MCF 10A (cell line): ENCODE data around the gene SLC25A28. TPM values are rescaled to one million over a fixed set of nuclear protein-coding genes. Genes with fewer than 3 reads are reported as not detected.

Experiments
- BruUV-seq: library from RNA; stranded (reverse); fragments of 400-500 nt; replicated peaks from 2 replicates; lab custom pipeline; 2021; lab: Mats Ljungman, UMichigan
- CTCF ChIA-PET: fragments of 300-600 bp; sonication (Branson Sonifier 250); formaldehyde crosslinking; extraction: SDS; loops from one replicate; lab custom pipeline; 2021; ENCODE audit warnings: antibody characterized with exemption, inconsistent platforms; lab: Yijun Ruan, JAX
- POLR2A ChIA-PET: fragments of 300-600, 350-650 bp; sonication (Branson Sonifier 250); formaldehyde crosslinking; extraction: SDS; loops from one replicate; lab custom pipeline; 2020; ENCODE audit warnings: antibody characterized with exemption, inconsistent platforms; lab: Yijun Ruan, JAX
- DNase-seq: peaks from one replicate; pipeline ENCODE4 v3.0.0-alpha.2; 2018; ENCODE audit not compliant: unreplicated experiment
- H3K27ac Mint-ChIP-seq: one replicate; pipeline ENCODE4 v1.8.0; 2022; ENCODE audit warnings: mild to moderate bottlenecking, low read depth, mixed read lengths; ENCODE audit not compliant: unreplicated experiment
- H3K27me3 Mint-ChIP-seq: one replicate; pipeline ENCODE4 v1.8.0; 2022; ENCODE audit warnings: mixed read lengths; ENCODE audit not compliant: insufficient read depth, unreplicated experiment
- H3K36me3 Mint-ChIP-seq: one replicate; pipeline ENCODE4 v1.8.0; 2022; ENCODE audit warnings: mild to moderate bottlenecking, moderate library complexity, mixed read lengths; ENCODE audit not compliant: insufficient read depth, unreplicated experiment
- H3K4me1 Mint-ChIP-seq: one replicate; pipeline ENCODE4 v1.8.0; 2022; ENCODE audit warnings: mixed read lengths; ENCODE audit not compliant: insufficient read depth, unreplicated experiment
- H3K4me3 Mint-ChIP-seq: one replicate; pipeline ENCODE4 v1.8.0; 2022; ENCODE audit warnings: mild to moderate bottlenecking, moderate library complexity, mixed read lengths; ENCODE audit not compliant: unreplicated experiment
- H3K9me3 Mint-ChIP-seq: one replicate; pipeline ENCODE4 v1.8.0; 2022; ENCODE audit warnings: mixed read lengths; ENCODE audit not compliant: unreplicated experiment
- intact Hi-C: fragments of 100-400 bp; cut with micrococcal nuclease; formaldehyde crosslinking; loops from 2 replicates; pipeline ENCODE4 v1.14.1; 2022
- total RNA-seq: library from RNA; stranded (reverse); gene quantifications from 2 replicates; pipeline ENCODE4 v1.2.3, GENCODE V29; 2022
- TF ChIP-seq, protein P1 (sequence below): fragments of 200-600 bp; IDR thresholded peaks from one replicate; pipeline ENCODE4 v1.8.0; 2022; ENCODE audit warnings: antibody characterized with exemption, mild to moderate bottlenecking; ENCODE audit not compliant: unreplicated experiment

SLC25A28 gene
- total RNA-seq, 1 experiment from 2014 or later, result 46.3 TPM

DNA sequence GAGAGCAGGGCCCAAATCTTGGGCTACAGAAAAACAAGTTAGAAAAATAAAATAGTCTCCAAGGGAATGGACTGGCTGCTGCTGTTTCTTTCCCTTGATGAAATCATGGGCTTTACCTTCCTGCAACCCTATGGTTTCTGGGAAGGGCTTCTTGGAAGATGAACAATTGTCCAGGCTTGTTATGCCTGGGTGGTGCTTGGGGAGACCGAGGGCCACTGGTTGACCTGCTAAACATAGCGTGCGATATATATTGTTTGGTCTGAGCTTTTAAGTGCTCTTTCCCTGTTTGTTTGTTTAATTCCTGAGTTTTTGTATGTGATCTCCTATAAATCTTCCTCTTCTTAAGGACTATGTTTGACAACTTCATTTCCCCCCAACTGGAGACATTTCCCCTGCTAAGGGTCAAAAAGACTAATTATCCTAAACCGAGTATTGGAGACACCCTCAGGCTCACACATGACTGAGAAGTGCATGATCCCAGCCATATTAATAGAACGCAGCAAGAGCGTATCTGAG, 37.9 kb downstream of the SLC25A28 start:
- H3K4me1 Mint-ChIP-seq, result no peaks in the 10 kb centered on the region
- no peak overlapping the region for H3K4me3 Mint-ChIP-seq

DNA sequence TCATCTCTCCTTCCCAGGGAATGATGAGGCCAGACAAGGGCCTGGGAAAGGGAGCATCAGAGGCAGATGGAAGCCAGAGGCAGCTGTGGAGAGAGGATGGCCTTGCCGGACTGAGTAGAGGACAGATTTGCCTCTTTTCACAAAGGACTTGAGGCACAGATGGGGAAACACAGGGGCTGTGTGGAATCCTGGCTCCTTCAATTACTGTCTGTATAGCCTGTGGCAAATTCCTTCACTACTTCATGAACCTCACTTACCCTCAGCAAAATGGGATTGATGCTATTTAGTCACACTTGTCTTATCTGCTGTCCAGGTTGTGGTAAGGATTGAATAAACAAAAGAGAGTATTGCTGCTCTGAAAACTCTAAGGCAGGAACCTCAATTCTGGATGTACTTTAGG, 40.3 kb downstream of the SLC25A28 start:
- TF ChIP-seq, protein P1, sequence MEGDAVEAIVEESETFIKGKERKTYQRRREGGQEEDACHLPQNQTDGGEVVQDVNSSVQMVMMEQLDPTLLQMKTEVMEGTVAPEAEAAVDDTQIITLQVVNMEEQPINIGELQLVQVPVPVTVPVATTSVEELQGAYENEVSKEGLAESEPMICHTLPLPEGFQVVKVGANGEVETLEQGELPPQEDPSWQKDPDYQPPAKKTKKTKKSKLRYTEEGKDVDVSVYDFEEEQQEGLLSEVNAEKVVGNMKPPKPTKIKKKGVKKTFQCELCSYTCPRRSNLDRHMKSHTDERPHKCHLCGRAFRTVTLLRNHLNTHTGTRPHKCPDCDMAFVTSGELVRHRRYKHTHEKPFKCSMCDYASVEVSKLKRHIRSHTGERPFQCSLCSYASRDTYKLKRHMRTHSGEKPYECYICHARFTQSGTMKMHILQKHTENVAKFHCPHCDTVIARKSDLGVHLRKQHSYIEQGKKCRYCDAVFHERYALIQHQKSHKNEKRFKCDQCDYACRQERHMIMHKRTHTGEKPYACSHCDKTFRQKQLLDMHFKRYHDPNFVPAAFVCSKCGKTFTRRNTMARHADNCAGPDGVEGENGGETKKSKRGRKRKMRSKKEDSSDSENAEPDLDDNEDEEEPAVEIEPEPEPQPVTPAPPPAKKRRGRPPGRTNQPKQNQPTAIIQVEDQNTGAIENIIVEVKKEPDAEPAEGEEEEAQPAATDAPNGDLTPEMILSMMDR, result no peak
- Mint-ChIP-seq H3K36me3 (no peaks in the 10 kb centered on the region), H3K27me3 (peaks cover 26% of the 10 kb centered on the region), H3K4me1 (no peaks in the 10 kb centered on the region), H3K9me3 (no peaks in the 10 kb centered on the region), H3K27ac (no peak overlapping the region), H3K4me3 (no peak overlapping the region)
- POLR2A ChIA-PET, result no interaction called here
- no peak for DNase-seq
- intact Hi-C loops, result no loop called here
- no TSS peak for BruUV-seq
- CTCF ChIA-PET, result interaction anchor here (0.8 to 2.3 kb wide), 2 partner anchors 33 to 144 kb away, joined by 4 to 7 read pairs; no protein-coding TSS in a partner anchor

More for the DNA sequence above, 37.9 kb downstream of the SLC25A28 start:
- CTCF ChIA-PET, result interaction anchor here (0.7 to 1.6 kb wide), 2 partner anchors 21 to 29 kb away, joined by 3 to 5 read pairs; no protein-coding TSS in a partner anchor
- DNase-seq, result no peak
- no peaks in the 10 kb centered on the region for H3K36me3 Mint-ChIP-seq
- no peak overlapping the region for H3K27ac Mint-ChIP-seq
- BruUV-seq, result no TSS peak
- H3K9me3 Mint-ChIP-seq, result no peaks in the 10 kb centered on the region
- intact Hi-C loops, result no loop called here
- POLR2A ChIA-PET, result no interaction called here
- TF ChIP-seq, protein P1, result no peak
- H3K27me3 Mint-ChIP-seq, result peaks cover 44% of the 10 kb centered on the region

DNA sequence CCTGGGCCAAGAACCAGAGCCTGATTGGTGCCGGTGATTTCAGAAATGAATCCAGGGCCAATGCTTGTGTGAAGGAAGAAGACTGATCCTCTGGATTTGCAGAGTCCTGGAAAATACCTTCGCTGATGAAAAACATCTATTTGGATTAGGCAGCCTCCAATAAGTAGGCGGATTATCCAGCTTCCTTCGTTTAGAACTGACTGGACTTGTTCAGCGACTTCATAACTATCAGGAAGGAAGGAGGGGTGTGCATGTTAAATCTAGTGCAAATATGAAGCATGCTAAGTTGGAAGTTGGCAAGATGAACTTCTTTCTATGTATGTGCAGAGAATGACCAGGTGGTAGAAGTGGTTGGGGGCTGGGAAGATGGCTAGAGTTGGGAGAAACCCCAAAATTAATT, 46.4 kb downstream of the SLC25A28 start:
- Mint-ChIP-seq H3K27me3 (peaks cover 21% of the 10 kb centered on the region), H3K9me3 (no peaks in the 10 kb centered on the region), H3K4me1 (no peaks in the 10 kb centered on the region), H3K36me3 (no peaks in the 10 kb centered on the region), H3K27ac (no peak overlapping the region), H3K4me3 (no peak overlapping the region)
- TF ChIP-seq, protein P1, result no peak
- intact Hi-C loops, result no loop called here
- no peak for DNase-seq
- POLR2A ChIA-PET, result no interaction called here
- CTCF ChIA-PET, result interaction anchor here (0.6 to 3.3 kb wide), 2 partner anchors 14 to 20 kb away, joined by 3 to 18 read pairs; no protein-coding TSS in a partner anchor
- no TSS peak for BruUV-seq

DNA sequence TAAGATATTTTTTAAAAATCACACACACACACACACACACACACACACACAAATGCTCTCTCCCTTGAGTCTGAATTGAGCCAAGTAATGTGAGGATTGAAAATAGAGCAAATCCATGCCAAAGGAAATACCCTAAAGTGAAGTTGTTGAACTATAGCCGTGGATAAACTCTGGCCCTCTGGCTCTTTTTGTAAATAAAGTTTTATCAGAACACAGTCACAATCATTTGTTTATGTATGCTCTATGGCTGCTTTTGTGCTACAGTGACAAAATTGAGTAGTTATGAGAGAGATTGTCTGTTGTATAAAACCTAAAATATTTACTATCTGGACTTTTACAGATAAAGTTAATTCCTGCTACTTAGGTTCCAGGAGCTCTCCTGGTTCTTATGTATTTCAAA, 48.4 kb downstream of the SLC25A28 start:
- Mint-ChIP-seq H3K9me3 (no peaks in the 10 kb centered on the region), H3K36me3 (no peaks in the 10 kb centered on the region), H3K4me3 (no peak overlapping the region), H3K4me1 (no peaks in the 10 kb centered on the region), H3K27ac (no peak overlapping the region), H3K27me3 (peaks cover 15% of the 10 kb centered on the region)
- CTCF ChIA-PET, result interaction anchor here (3.3 kb wide), 1 partner anchor 12 kb away, joined by 18 read pairs; no protein-coding TSS in a partner anchor
- POLR2A ChIA-PET, result no interaction called here
- BruUV-seq, result no TSS peak
- DNase-seq, result no peak
- TF ChIP-seq, protein P1, result no peak
- intact Hi-C loops, result no loop called here
